DMS 273 (cell line): ENCODE results near the gene COTL1.

ENCODE experiments used
- DNase-seq: peaks from one replicate; lab custom pipeline; 2025; ENCODE audit not compliant: unreplicated experiment; lab: John Stamatoyannopoulos, UW

COTL1 gene

DNA sequence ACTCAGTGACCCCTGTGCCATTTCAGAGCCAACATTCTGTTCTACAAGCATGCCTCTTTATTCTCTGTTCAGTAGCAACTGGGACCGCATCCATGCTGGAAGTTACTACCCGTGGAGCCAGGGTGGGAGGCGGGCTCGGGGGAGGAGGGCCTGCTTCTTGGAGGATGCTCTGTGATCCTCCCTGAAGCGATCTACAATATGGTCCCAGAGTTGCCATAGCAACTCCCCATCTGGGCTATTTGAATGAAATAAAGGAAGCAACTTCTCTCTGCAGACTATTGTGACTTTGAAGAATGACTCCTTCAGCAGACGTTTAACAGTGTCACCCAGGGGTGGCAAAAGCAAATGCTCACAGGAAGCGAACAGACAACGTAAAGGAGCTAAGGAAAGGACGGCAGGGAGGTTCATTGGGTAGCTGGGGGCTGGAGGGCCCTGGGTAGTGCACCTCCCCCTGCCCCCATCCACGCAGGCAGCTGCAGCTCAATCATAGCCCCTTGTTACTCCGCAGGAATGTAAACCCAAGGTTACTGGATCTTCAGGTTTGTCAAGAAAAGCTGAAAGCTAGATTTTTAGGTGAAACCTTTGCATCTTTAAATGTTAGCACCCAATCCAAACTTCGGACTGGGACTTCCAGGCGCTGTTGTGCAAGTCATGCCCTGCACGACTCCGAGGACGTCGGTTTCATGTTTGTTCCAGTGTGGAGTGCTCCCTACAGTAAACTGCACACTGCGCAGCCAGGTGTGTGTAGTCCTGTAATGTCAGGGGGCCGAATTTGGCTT lies 62.3 kb downstream of the COTL1 start:
- DNase-seq, result peak; percentile 71

- no peak for DNase-seq
Observed at GRCh38 chr16:84554627-84555328, 63.1 kb downstream of the COTL1 start.

- no peak for DNase-seq
Observed at GRCh38 chr16:84553873-84554399, 63.9 kb downstream of the COTL1 start.

GRCh38 chr16:84552135-84552534 lies 65.7 kb downstream of the COTL1 start:
- DNase-seq, result no peak

- no peak for DNase-seq
Observed at GRCh38 chr16:84550096-84550495, 67.8 kb downstream of the COTL1 start.

DNA sequence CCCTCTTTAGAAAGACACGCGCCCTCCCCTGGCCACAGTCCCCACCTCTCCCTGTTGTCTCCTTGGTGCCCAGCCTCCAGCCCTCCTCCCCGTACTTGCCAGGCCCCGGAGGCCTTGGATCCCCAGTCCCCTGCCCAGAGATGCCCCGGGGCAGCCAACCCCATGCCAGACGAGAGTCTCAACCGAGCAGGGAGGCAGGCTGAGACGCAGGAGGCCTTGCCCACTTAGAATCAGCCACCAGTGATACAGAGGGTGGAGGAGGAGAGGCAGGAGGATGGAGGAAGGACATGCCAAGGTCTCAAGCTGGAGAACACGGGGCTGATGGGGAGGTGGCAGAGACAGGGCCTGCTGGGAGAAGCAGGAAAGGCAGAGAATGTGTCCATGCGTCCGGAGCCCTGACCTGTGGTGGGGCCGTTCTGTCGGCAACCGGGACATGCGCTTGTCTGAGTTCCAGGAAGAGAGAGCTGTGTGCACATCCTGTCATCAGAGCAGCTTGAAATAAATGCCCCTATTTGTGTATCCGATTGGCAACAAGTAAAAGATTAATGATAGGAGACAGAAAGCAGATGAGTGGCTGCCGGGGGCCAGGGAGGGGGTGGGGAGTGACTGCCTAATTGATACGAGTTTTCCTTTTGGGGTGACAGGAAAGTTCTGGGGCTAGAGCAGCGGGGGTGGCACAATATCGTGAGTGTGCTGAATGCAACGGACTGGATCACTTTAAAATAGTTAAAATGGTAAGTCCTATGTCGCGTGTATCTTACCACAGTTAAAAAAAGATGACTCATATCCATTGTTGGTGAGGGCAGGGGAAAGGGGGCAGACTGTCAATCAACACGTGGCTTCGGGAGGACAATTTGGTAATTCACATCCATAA lies 68.7 kb downstream of the COTL1 start:
- DNase-seq, result no peak

GRCh38 chr16:84548508-84548907 lies 69.4 kb downstream of the COTL1 start:
- DNase-seq, result no peak

DNA sequence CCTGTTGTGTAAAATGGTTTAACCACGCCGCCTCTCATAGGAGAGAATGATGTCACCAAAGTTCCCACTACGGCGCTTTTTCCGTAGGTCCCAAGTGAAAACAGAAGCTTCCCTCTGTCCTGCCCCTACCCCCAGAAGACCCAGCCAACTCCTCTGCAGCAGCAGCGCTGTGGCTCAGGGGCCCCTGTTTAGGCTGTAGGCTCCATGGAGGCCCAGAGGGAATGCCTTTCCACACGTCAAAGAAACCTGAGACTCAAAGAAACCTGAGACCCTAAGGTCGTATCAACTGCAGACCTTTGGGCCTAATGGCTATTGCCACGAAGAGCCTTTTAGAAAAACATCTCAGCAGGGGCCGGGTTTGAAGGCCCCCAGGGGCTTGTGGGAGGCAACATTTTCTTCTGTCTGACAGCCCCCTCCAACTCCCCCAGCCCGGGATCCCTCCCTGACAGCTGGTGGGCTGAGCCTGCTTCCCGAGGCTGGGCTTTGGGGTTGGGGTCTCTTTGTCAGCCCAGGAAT lies 70.3 kb downstream of the COTL1 start:
- DNase-seq, result peak; percentile 41

DNA sequence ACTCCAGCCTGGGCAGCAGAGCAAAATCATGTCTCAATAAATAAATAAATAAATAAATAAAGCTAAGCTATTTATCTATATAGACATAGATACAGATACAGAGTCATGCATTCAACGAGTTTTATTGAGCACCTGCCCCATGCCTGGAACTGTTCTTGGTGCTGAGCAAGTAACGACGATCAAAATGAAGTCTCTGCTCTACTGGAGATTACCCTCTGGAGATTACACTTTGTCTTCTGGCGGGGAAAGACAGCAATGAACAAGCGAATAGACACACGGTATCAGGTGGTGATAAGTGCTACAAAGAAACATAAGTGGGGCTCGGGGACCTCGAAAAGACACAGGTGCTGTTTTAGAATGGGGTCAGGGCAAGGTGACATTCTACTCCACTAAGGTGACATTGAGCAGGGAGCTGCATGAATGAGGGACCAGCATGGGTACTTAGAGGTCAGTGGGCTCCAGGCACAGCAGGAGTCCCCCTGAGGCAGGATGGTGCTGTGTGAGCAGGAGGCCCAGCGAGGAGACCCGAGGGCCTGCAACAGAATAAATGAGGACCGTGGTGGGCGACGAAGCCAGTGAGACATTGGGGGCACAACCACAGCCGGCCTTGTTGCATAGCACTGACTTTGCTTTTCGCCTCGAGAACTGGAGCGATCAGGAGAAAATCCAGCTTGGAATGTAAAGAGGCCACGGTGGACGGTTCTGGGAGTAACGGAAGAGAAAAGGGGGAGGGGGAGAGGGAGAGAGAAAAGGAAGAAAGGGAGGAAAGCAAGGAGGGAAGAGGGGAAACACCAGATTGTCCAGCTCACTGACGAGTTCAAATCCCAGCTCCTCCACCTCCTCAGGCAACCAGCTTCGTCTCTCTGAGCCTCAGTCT lies 71.0 kb downstream of the COTL1 start:
- no peak for DNase-seq

DNA sequence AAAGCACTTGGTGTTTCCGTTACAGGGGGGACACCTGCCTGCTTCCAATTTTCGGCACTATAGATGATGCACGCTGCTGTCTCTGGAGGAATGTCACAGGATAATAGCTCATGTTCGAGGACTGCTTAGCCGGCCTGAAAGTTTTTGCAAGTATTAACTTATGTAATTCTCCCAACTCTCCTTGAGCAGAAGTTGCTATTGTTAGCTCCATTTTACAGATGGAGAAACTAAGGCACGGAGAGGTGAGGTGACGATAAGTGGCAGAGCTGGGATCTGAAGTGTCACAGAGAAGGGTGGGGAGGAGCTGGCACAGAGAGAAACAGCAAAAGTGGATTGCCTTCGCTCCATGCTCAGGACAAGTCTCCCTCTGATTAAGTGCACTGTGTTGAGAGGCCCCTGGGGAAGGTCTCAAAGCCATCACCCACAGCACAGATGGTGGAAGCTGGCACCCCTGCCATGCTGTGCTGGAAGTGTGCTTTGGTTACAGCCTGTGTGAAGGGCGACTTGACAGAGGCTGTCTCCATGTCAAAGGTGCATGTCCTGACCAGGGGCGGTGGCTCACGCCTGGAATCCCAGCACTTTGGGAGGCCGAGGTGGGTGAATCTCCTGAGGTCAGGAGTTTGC lies 72.7 kb downstream of the COTL1 start:
- DNase-seq, result peak; percentile 30

DNA sequence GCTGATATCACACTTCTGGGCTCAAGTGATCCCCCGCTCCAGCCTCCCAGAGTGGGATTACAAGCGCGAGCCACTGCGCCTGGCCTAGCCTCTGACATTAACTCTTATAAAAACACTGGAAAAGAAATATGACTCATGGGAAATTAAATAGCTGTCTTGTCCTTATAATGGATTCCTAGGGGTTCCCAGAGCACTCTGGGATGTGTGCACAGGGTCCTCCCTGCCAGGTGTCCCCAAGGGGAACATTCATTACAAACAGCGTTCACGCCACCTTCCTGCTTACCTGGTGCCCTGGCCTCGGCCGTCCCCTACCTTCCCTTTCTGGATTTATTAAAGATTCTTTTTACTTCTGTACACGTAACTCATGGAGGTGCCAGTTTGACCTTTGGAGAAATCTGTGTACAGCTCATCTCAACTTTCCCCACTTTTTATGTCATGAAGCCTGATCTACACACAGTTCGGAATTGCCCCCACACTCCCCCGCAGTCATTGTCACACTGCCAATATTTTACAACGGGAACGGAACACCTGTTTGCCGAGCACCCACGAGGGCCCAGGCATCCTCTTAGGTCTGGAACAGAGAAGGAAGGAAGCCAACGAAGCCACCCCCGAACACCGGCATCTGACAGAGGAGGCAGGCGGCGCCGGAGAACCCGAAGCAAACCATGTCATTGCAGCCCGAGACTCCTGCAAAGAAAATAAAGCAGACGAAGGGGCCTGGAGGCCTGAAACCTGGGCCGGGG lies 73.7 kb downstream of the COTL1 start:
- DNase-seq, result peak; percentile 65

DNA sequence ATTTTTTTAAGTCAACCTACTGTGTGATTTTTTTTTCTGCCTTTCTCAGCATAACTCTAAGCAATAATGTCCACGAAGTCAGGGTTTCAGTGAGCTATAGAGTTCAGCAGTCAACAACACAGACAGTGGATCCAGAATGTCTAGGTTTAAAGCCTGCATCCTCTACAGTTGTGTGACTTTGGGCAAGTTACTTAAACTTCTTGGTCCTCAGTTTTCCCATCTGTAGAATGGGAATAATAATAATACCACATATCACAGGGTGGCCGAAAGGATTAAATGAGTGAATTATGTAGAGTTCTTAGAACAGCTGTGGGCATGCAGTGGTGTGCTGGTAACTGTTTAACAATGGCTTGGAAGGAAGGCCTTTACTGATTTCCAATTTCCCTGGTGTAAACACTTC lies 74.6 kb downstream of the COTL1 start:
- DNase-seq, result no peak

GRCh38 chr16:84541999-84542817 lies 75.7 kb downstream of the COTL1 start:
- DNase-seq, result no peak

DNA sequence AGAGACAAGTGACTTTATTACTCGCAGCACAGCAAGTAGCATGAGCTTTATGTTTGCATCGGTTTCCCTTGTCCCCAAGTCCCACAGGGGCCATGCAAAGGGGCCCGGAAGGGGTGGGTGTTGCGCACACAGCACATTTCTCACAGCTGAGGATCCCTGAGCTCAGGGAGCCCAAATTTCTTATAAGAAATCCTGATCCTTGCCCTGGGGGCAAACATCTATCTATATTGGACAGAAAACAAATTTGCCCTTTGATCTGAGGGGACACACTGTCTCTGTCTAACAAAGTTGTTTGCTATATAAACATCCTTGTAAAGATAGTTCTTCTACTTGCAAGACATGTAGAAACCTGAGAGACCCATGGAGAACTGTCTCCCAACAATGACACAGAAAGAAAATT lies 77.7 kb downstream of the COTL1 start:
- DNase-seq, result no peak

DNA sequence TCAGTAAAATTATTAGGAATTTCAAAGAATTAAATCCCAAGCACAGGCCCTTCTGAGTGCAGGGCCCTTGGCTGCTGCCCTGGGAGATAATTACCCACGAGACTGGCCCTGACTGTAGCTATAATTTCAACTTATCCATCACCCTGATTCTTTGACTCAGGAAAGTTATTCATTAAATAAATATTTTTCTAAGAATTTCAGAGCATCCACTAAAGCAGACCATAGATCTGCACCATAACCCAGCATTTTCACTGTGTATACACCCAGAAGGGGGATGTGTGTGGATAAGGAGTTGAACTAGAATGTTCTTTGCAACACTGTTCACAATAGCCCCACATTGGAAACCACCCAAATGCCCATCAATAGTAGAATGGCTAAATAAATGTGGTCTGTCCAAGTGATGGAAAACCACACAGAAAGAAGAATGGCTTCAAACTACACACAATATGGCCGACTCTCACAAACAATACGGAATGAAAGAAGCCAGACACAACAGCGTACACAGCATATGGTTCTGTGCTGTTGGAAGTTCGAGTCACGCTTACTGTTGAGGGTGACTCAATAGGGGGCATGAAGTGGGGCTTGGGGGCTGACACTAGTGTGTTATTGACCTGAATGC lies 79.5 kb downstream of the COTL1 start:
- DNase-seq, result no peak

GRCh38 chr16:84537491-84538151 lies 80.3 kb downstream of the COTL1 start:
- no peak for DNase-seq

GRCh38 chr16:84535851-84536250 lies 82.0 kb downstream of the COTL1 start:
- DNase-seq, result no peak
